Measurements from ENCODE around the gene TMEM131.
"Not testable (repeated sequence)": the region's sequence is repeated elsewhere in the genome, so short reads cannot be mapped to it uniquely, and the experiment has no call there.

TMEM131 gene

GRCh38 chr2:97848306-97848705, 147.4 kb downstream of the TMEM131 start:
- DNase-seq: no peak

DNA sequence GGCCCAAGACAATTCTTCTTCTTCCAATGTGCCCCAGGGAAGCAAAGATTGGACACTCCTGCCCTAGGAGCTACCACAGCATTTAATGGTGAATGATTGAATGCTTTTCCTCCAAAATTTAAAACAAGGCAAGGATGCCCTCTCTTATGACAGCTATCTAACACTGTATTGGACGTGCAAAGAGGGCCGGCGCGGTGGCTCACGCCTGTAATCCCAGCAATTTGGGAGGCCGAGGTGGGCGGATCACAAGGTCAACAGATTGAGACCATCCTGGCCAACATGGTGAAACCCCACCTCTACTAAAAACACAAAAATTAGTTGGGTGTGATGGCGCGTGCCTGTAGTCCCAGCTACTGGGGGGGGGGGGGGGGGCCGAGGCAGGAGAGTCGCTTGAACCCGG, 149.0 kb downstream of the TMEM131 start:
- not testable (repeated sequence) for DNase-seq

DNA sequence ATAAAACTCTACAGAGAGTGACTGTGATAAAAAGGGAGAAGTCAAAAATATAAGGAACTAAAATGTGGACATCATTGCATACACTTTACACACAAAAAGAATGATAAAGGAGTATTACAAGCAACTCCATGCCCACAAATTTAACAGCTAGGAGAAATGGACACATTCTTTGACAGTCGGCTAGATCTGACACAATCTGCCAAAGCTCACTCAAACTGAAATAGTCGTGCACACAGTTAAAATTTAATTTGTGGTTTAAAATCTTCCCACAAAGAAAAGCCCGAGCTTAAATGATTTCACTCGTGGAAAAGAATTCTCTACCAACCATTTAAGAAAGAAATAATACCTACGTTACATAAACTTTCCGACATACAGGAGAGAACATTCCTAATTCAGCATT, 149.9 kb downstream of the TMEM131 start:
- DNase-seq: no peak

- no peak for DNase-seq
These were observed 150.6 kb downstream of the TMEM131 start for GRCh38 chr2:97845133-97845532.

DNA sequence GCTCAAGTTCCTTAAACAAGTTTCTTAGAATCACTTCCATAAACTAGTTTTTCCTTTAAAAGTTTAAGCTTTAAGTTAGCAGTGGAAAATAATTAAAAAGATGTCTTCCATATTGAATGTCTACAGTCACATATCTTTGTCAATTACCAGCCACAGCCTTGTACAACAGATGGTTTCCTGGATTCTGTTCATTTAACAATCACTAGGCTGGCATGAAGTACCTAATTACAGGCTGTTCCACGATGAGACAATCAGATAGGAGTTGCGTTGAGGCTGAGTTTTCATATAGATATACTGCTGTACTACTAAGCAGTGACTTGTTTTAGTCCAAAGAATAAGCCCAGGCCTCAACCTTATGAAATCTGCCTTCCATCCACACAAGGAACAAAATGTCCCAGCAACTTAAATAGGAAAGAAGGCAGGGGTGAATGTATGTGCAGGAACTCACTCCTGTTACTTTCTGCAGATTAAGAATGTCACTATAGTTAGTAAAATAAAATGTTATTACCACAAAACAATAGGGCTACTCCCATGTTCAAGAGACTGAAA, 151.4 kb downstream of the TMEM131 start:
- DNase-seq: peak; percentile 60

- no peak for DNase-seq
These were observed 155.6 kb downstream of the TMEM131 start for GRCh38 chr2:97840198-97840597.

- no peak for DNase-seq
These were observed 161.1 kb downstream of the TMEM131 start for GRCh38 chr2:97834610-97835009.

DNA sequence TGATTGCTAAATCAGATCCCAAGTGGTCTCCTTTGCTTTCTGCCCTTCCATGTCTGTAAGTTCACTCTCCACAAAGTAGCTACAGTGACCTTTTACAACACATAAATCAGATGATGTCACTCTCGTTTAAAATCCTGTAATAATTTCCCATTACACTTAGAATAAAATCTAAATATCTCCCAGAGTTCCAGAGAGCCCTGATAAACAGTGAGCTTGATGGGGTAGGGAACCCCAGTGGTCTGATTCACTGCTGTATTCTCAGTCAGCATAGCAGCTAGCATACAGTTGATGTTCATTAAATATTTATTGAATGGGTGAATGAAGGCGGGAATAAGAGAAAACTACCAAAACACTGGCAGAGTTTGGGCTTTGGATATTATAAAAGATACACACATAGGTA, 164.6 kb downstream of the TMEM131 start:
- DNase-seq: no peak

GRCh38 chr2:97829255-97829654, 166.5 kb downstream of the TMEM131 start:
- not testable (repeated sequence) for DNase-seq

- not testable (repeated sequence) for DNase-seq
These were observed 168.7 kb downstream of the TMEM131 start for GRCh38 chr2:97827013-97827412.

GRCh38 chr2:97826266-97826847, 169.4 kb downstream of the TMEM131 start:
- DNase-seq: not testable (repeated sequence)

DNA sequence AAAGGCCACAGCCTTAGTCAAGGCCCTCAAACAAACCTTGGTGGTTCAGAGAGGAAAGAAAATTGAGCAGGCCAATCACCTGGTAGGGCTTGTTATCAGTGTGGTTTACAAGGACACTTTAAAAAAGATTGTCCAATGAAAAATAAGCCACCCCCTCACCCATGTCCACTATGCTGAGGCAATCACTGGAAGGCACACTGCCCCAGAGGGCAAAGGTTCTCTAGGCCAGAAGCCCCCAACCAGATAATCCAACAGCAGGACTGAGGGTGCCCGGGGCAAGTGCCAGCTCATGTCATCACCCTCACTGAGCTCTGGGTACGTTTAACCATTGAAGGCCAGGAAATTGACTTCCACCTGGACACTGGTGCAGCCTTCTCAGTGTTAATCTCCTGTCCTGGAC, 171.7 kb downstream of the TMEM131 start:
- DNase-seq: not testable (repeated sequence)

DNA sequence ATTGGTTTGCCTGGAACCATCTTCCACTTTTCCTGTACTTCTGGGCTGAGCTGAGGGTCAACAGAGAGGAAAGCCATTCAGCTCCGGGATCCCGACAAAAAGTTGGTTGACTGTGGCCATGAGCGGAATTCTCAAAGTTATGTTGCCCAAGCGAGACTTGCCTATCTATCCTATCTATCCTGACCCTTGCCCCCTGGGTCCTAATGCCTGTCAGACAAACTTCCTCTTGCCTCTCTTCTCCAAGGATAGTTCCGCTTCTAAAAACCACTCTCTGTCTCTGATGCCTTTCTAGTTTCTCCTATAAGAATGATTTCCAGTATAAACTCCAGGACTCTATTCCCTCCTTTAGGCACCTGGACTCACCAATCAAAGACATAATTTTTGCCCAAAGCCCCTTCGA, 173.9 kb downstream of the TMEM131 start:
- not testable (repeated sequence) for DNase-seq

- DNase-seq: no peak
These were observed 176.0 kb downstream of the TMEM131 start for GRCh38 chr2:97819754-97820153.

DNA sequence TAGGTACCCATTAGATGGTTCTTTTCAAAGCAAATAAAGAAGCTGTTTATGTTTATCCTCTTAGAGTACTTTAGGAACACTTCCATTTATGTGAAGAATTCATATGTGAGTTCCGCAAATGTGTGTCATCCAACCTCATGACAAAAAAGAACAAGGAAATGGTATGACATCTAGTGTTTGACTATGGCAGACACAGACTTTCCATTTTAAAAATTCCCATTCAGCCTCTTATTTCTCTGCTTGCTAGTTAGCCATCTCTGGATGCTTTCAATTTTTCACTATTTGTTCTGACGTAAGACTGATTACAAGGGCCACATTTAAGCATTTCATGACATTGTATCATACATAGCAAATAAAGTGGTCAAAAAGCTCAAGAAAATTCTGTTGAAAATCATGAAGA, 179.3 kb downstream of the TMEM131 start:
- no peak for DNase-seq

- DNase-seq: no peak
These were observed 182.8 kb downstream of the TMEM131 start for GRCh38 chr2:97812931-97813330.

DNA sequence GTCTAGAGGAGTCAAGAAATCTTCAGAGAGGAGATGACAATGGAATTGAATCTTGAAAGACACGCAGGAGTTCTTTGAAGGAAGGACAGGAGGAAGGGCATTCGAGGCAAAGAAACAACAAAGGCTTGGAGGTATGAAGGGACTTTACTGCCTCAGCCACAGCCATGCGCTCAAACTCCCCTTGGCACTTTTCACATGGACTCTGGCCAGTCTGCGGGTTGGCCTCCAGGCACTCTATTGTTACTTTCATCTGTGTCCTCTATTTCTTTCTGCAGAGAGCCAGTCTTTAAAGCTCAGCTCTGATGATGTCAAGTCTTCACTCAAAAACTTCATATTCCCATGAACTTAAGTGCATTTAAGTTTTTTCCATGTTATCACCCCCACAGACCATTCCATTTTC, 186.9 kb downstream of the TMEM131 start:
- no peak for DNase-seq

- peak; percentile 4 for DNase-seq
These were observed 188.8 kb downstream of the TMEM131 start for GRCh38 chr2:97806738-97807618.

GRCh38 chr2:97805776-97806175, 190.0 kb downstream of the TMEM131 start:
- no peak for DNase-seq

DNA sequence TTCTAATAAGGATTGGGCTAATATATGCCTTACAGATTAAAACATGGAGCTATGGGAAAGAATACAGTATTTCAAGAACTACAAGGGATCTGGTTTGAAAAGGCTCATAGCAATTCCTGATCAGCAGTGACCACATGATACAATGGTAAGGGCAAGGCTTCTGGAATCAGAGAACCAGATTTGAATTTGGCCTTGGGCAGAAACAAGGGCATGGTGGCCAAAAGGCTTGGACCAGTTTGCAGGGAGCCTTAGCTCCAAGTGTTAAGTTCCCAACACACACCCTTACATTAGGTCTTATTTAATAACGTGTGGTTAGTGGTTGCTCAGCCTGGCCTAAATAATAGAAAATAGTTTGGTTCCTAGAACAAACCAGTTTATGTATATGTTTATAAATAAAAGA, 194.7 kb downstream of the TMEM131 start:
- no peak for DNase-seq

- no peak for DNase-seq
These were observed 197.3 kb downstream of the TMEM131 start for GRCh38 chr2:97798416-97798815.

DNA sequence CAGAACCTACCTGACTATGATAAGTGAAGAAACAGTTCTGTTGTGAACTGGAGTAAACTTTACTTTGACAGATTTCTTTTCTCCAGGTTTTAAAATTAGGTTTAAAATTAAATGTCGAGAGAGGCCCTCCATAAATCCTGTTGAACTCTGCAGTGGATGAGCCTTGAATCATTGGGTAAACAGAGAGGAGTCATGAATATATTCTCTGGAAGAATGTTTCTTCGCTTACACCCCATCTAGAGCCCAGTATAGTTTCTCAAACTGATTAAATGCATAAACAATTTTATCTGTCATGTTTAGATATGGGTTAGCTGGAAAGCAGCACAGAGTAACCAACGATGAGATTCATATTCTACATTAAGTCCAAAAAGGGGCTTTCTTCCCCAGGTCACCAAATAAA, 198.4 kb downstream of the TMEM131 start:
- no peak for DNase-seq

GRCh38 chr2:97796465-97797126, 199.2 kb downstream of the TMEM131 start:
- DNase-seq: no peak

- DNase-seq: no peak
These were observed 203.3 kb downstream of the TMEM131 start for GRCh38 chr2:97792416-97792815.
